Lung (tissue), 12 donors: Measurements from ENCODE around the gene TMEM44. TPM values are rescaled to one million over a fixed set of nuclear protein-coding genes. Genes with fewer than 3 reads are reported as not detected.
A peak's percentile ranks its signal among the peaks of the same experiment; 100 is the strongest.

Experiments used
- ATAC-seq: fragments of 200-7000 bp; cut with Tn5 transposase; one replicate; pipeline ENCODE4 v1.9.1; 2020; ENCODE audit warnings: moderate number of reproducible peaks; ENCODE audit not compliant: insufficient read depth, low FRiP score
- DNase-seq, 3 donors: peaks; one replicate each; pipeline ENCODE4 v3.0.0-alpha.2; 2013 to 2017
- H3K27ac ChIP-seq, 2 donors: one replicate each; pipeline ENCODE4 v1.5.1; 2013; ENCODE audit warnings: mild to moderate bottlenecking in 2 of 2, moderate library complexity in 2 of 2, control low read depth in 1 of 2, inconsistent platforms in 1 of 2, low read depth in 1 of 2, low read length in 1 of 2
- H3K27me3 ChIP-seq, 3 donors: one replicate each; pipeline ENCODE4 v1.5.1; 2013; ENCODE audit warnings: low read length in 2 of 3; ENCODE audit not compliant: control insufficient read depth in 3 of 3, insufficient read depth in 3 of 3
- H3K36me3 ChIP-seq, 4 donors: one replicate each; pipeline ENCODE4 v1.5.1; 2013; ENCODE audit warnings: low read length in 4 of 4, mild to moderate bottlenecking in 1 of 4, moderate library complexity in 1 of 4; ENCODE audit not compliant: control insufficient read depth in 4 of 4, insufficient read depth in 4 of 4
- H3K4me1 ChIP-seq, 5 donors: one replicate each; pipeline ENCODE4 v1.5.1; 2013; ENCODE audit warnings: low read length in 5 of 5, mild to moderate bottlenecking in 2 of 5, moderate library complexity in 1 of 5; ENCODE audit not compliant: control insufficient read depth in 5 of 5, insufficient read depth in 5 of 5
- H3K4me3 ChIP-seq: one replicate; pipeline ENCODE4 v1.5.1; 2013; ENCODE audit warnings: mild to moderate bottlenecking, control low read depth, moderate library complexity
- H3K9ac ChIP-seq, 2 donors: one replicate each; pipeline ENCODE4 v1.5.1; 2013; ENCODE audit warnings: low read length in 2 of 2, control low read depth in 1 of 2; ENCODE audit not compliant: insufficient read depth in 1 of 2
- H3K9me3 ChIP-seq, 4 donors: one replicate each; pipeline ENCODE4 v1.5.1; 2013; ENCODE audit warnings: low read length in 3 of 4, mild to moderate bottlenecking in 1 of 4, moderate library complexity in 1 of 4; ENCODE audit not compliant: control insufficient read depth in 4 of 4, insufficient read depth in 3 of 4
- CTCF ChIP-seq: IDR thresholded peaks from 2 replicates; pipeline ENCODE4 v1.5.1; 2012; ENCODE audit warnings: mild to moderate bottlenecking; ENCODE audit errors: control extremely low read depth, extremely low read depth
- WGBS, 2 donors: extraction: QIAGEN DNeasy Blood & Tissue Kit; methylation state at CpG; one replicate each; pipeline ENCODE4 v1.1.7; 2013; 5-methylcytosine and 5-hydroxymethylcytosine counted together
- polyA plus RNA-seq, 2 donors: library from polyadenylated mRNA; stranded (reverse); fragments of 200-250 nt; gene quantifications; one replicate each; pipeline ENCODE4 v1.2.1, GENCODE V29; 2013
- total RNA-seq, 2 donors: library from RNA; depleted of rRNA in 1 of 2; stranded (reverse); fragments of >200 nt in 1 of 2; gene quantifications; one replicate each; pipeline ENCODE4 v1.2.1, GENCODE V29; 2014 to 2021
- donor health status: control.
- donor health status: control.
- donor health status: Bipolar disorder and iron deficiency.
- donor health status: healthy.
- donor health status: DM: yes; HTN: yes; CAD: no.

The TMEM44 gene
- total and polyA plus RNA-seq, 4 donors, result 10.4 to 23.5 (median 17.1) TPM

DNA sequence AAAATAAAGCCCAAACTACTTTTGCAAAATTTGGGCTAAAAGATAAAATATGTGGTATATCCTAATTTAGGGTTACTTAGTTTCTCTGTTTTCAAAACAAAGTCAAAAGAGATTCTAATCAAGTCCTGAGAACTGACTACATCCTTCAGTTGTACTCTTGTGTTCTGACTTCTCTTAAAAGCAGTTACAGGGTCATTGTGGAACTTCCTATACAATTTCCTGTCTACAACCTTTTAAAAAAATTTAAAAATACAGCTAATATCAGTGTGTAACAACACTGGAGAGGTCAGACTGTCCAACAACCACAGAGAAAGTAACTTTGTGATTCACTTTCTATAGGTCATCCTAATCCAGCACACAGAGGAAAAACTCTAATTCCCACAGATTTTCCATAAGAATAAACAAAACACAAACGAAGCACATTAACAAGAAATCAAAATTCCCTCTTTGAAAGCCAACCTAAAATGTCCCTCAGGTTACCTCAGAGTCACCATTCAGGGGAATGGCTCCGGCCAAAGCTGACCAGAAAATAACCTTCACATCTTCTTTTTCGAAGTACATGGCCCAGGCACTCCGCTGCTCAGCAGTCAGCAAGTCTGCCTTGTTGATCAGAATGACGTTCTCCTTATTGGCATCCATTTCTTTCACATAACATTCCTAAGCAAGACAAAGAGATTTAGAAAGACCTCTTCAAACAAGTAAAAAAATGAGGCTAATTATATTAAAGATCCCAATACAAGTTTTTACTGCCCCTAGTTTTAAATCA, 25.4 kb upstream of the TMEM44 start:
- TF ChIP-seq CTCF, result no peak
- H3K4me3 ChIP-seq, result no peak overlapping the region
- H3K9ac ChIP-seq, result no peak overlapping the region
- no peaks in the 10 kb centered on the region for H3K9me3 ChIP-seq
- H3K4me1 ChIP-seq, result peaks cover 0 to 11% (median 2%) of the 10 kb centered on the region in 5 donors
- DNase-seq (no peak), ATAC-seq (no peak)
- H3K27ac ChIP-seq, result peak overlapping the region in 1 of 2 donors; percentile 9
- no peaks in the 10 kb centered on the region for H3K27me3 ChIP-seq
- peaks cover 14 to 20% (median 16%) of the 10 kb centered on the region in 4 donors for H3K36me3 ChIP-seq
- 75 to 81% methylated on average over 5 of the region's 5 CpGs for WGBS, 2 donors

- 80 to 92% methylated on average over 7 of the region's 7 CpGs for WGBS, 2 donors
- peaks cover 0 to 11% (median 2%) of the 10 kb centered on the region in 5 donors for H3K4me1 ChIP-seq
- no peak for ATAC-seq
- no peak for TF ChIP-seq CTCF
- H3K27me3 ChIP-seq, result no peaks in the 10 kb centered on the region
- no peak overlapping the region for H3K27ac ChIP-seq
- H3K36me3 ChIP-seq, result peaks cover 17 to 23% (median 21%) of the 10 kb centered on the region in 4 donors
- H3K9me3 ChIP-seq, result no peaks in the 10 kb centered on the region
- no peak overlapping the region for H3K9ac ChIP-seq
- no peak overlapping the region for H3K4me3 ChIP-seq
- no peak for DNase-seq
Observed at GRCh38 chr3:194657439-194657838, 24.2 kb upstream of the TMEM44 start.

DNA sequence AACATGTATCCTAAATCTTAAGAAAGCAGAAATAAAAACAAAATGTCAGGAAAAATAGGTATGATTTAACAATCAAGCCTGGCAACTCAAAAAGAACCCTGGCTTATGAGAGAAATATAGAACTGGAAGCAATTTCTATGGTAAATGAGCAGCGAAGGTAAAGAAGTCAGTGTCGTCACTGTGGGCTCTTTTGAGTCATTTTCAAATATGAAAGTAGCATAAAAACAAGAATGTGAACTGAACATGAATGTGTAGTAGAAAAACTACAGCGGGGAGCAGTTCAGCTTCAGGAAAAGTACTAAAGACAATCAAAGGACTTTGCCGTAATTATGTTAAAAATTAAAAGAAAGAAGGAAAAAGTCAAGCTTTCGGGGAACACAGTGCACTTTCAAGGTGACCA, 21.2 kb upstream of the TMEM44 start:
- DNase-seq (no peak), ATAC-seq (no peak)
- Histone ChIP-seq H3K36me3 (peaks cover 27 to 45% (median 35%) of the 10 kb centered on the region in 4 donors), H3K27me3 (no peaks in the 10 kb centered on the region), H3K9ac (no peak overlapping the region), H3K9me3 (no peaks in the 10 kb centered on the region), H3K4me3 (no peak overlapping the region), H3K27ac (no peak overlapping the region), H3K4me1 (no peaks in the 10 kb centered on the region)
- TF ChIP-seq CTCF, result no peak
- 92% methylated on average over 5 of the region's 5 CpGs for WGBS, 2 donors
